Ishikawa (cell line): ENCODE results near the gene VPS45.

ENCODE experiments used
- CEBPB ChIP-seq: IDR thresholded peaks from 2 replicates; pipeline ENCODE4 v1.6.1; 2012
- CREB1 ChIP-seq: IDR thresholded peaks from 2 replicates; pipeline ENCODE4 v1.6.1; 2012; ENCODE audit warnings: low read depth
- EGR1 ChIP-seq: IDR thresholded peaks from 2 replicates; pipeline ENCODE4 v1.6.1; 2012
- EP300 ChIP-seq: IDR thresholded peaks from 2 replicates; pipeline ENCODE4 v1.6.1; 2012; ENCODE audit warnings: borderline replicate concordance
- FOXM1 ChIP-seq: IDR thresholded peaks from 2 replicates; pipeline ENCODE4 v1.6.1; 2012; ENCODE audit warnings: low read depth, borderline replicate concordance
- NFIC ChIP-seq: IDR thresholded peaks from 2 replicates; pipeline ENCODE4 v1.6.1; 2012
- RAD21 ChIP-seq: IDR thresholded peaks from 2 replicates; pipeline ENCODE4 v1.6.1; 2012; ENCODE audit warnings: low read depth
- REST ChIP-seq: IDR thresholded peaks from 2 replicates; pipeline ENCODE4 v1.6.1; 2012; ENCODE audit warnings: low read depth, mild to moderate bottlenecking
- TAF1 ChIP-seq: IDR thresholded peaks from 2 replicates; pipeline ENCODE4 v1.6.1; 2012; ENCODE audit warnings: low read depth, mild to moderate bottlenecking
- TCF12 ChIP-seq: IDR thresholded peaks from 2 replicates; pipeline ENCODE4 v1.6.1; 2012; ENCODE audit warnings: low read depth
- TEAD4 ChIP-seq: IDR thresholded peaks from 2 replicates; pipeline ENCODE4 v1.6.1; 2012
- YY1 ChIP-seq: IDR thresholded peaks from 2 replicates; pipeline ENCODE4 v1.6.1; 2012; ENCODE audit warnings: low read depth
- ZBTB7A ChIP-seq: IDR thresholded peaks from 2 replicates; pipeline ENCODE4 v1.6.1; 2012; ENCODE audit warnings: low read depth
- TF ChIP-seq, protein P1 (sequence below): IDR thresholded peaks from 2 replicates; pipeline ENCODE4 v1.6.1; 2012
- TF ChIP-seq, protein P2 (sequence below): IDR thresholded peaks from 2 replicates; pipeline ENCODE4 v1.6.1; 2012

Gene VPS45

DNA sequence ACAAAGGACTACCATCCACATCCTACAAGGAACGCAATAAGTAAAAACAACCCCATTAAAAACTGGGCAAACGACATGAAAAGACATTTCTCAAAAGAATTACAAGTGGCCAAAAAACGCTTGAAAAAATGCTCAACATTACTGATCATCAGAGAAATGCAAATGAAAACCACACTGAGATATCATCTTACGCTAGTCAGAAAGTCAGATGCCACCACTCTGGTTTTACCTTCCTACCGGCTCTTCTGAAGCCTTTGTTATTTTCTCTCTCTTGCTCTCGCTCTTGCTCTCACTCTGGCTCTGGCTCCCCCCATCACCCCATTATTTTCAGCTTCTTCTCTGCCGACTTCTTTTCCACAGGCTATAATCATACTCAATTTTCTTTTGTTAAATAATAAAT is 38.8 kb downstream of the VPS45 start:
- TF ChIP-seq ZBTB7A (no peak), EGR1 (no peak), TCF12 (no peak), FOXM1 (no peak), CEBPB (no peak), REST (no peak), EP300 (no peak), RAD21 (no peak), TAF1 (no peak), CREB1 (no peak), YY1 (no peak), NFIC (no peak)

DNA sequence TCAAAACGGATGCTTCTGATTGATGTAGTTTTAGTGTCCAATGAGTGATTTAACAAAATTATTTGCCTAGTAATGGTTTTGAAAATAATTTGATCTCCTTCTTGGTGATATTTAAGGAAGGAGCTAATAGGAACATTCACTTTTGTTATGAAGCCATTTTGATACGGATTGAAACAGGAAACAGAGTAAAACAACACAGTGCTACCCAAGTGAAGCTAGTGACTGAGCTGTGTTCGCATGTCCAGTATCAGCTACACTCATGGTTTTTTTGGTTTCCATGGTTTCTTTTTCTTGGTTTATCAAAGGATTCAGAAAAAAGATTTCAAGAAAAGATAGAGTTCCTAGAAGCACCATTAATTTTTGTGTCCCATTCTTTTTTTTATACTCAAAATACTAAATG is 42.0 kb downstream of the VPS45 start:
- no peak for TF ChIP-seq NFIC
- no peak for TF ChIP-seq CEBPB
- no peak for TF ChIP-seq FOXM1

- TF ChIP-seq, protein P1, sequence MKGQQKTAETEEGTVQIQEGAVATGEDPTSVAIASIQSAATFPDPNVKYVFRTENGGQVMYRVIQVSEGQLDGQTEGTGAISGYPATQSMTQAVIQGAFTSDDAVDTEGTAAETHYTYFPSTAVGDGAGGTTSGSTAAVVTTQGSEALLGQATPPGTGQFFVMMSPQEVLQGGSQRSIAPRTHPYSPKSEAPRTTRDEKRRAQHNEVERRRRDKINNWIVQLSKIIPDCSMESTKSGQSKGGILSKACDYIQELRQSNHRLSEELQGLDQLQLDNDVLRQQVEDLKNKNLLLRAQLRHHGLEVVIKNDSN, result no peak
- TF ChIP-seq RAD21 (no peak), EP300 (no peak), TEAD4 (no peak), REST (no peak), CEBPB (no peak), YY1 (no peak), TCF12 (no peak)
Observed at GRCh38 chr1:150110116-150110515, 42.5 kb downstream of the VPS45 start.

- TF ChIP-seq TCF12, result no peak
- no peak for TF ChIP-seq ZBTB7A
- no peak for TF ChIP-seq REST
- no peak for TF ChIP-seq CEBPB
Observed at GRCh38 chr1:150111670-150112069, 44.1 kb downstream of the VPS45 start.

DNA sequence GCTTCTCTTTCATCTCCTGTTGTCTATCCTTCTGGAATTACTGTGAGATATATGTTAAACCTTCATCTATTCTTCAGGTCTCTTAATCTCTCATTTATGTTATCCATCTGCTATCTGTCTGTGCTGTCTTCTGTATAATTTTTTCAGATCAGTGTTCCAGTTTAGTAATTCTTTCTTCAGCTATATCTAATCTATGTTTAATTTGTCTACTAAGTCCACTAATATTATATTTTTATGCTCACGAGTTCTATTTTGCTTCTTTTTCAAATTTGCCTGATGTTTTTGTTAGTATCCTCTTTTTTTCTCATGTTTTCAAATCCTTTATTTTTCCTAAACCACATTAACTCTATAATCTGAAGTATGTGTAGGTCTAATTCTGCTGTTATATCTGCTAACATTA is 47.5 kb downstream of the VPS45 start:
- TF ChIP-seq EGR1, result no peak
- no peak for TF ChIP-seq TCF12
- TF ChIP-seq FOXM1, result no peak
- TF ChIP-seq, protein P2, sequence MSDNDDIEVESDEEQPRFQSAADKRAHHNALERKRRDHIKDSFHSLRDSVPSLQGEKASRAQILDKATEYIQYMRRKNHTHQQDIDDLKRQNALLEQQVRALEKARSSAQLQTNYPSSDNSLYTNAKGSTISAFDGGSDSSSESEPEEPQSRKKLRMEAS, result no peak
- TF ChIP-seq TAF1, result no peak
- TF ChIP-seq YY1, result no peak
- no peak for TF ChIP-seq REST
- no peak for TF ChIP-seq CEBPB
- TF ChIP-seq RAD21, result no peak
- TF ChIP-seq TEAD4, result no peak
- no peak for TF ChIP-seq ZBTB7A
- TF ChIP-seq NFIC, result no peak
- TF ChIP-seq, protein P1, result no peak
- no peak for TF ChIP-seq EP300
- no peak for TF ChIP-seq CREB1
